ENCODE measurements around the gene ARSB.
"Not testable (repeated sequence)": the region's sequence is repeated elsewhere in the genome, so short reads cannot be mapped to it uniquely, and the experiment has no call there.

ARSB gene

DNA sequence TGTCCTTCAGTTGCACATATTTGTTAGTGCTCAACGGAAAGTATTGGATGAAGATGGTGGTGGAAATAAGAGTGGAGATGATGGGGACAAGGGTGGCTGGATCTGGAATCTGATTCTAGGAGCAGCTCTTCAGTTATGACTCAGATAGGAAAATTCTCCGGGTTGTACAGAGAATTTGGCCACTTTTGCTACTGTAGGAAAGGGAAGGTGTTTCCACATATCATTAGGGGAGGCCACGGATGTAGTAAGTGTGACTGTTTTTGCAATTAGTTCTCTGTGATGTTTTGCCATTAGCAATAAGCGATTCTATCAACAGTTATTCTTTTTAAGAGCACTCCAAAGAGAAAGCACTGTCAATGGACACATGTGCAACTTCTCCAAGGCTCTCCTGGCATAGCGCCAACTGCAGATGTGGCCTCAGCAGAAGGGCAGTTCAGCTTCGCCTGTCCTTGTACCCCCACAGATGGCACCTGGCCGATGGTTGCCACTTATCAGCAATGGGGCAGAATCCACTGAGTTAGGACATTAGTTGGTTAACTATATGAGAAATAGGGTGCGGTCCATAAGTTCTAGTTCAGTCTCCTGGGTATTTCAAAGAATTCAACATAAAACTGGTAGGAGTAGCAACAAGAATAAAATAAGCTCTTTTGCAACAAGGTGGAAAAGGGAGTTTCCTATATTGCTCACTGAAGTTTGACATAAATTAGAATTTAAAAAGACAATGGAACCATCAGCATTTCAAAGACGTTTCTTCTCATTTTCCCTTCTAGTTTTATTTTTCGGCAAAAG, 96.3 kb downstream of the ARSB start:
- Histone ChIP-seq H3K27me3 (replicated peaks; ENCODE audit: control insufficient read depth, insufficient read depth, low read length) (no peaks in the 10 kb centered on the region), H3K36me3 (ENCODE audit: control insufficient read depth, insufficient read depth, low read length) (no peaks in the 10 kb centered on the region), H3K4me3 (replicated peaks; ENCODE audit: low read depth, low read length) (no peak overlapping the region)
- no peak for DNase-seq (ENCODE audit: extremely low read depth, insufficient read length)
- TF ChIP-seq, protein P1, sequence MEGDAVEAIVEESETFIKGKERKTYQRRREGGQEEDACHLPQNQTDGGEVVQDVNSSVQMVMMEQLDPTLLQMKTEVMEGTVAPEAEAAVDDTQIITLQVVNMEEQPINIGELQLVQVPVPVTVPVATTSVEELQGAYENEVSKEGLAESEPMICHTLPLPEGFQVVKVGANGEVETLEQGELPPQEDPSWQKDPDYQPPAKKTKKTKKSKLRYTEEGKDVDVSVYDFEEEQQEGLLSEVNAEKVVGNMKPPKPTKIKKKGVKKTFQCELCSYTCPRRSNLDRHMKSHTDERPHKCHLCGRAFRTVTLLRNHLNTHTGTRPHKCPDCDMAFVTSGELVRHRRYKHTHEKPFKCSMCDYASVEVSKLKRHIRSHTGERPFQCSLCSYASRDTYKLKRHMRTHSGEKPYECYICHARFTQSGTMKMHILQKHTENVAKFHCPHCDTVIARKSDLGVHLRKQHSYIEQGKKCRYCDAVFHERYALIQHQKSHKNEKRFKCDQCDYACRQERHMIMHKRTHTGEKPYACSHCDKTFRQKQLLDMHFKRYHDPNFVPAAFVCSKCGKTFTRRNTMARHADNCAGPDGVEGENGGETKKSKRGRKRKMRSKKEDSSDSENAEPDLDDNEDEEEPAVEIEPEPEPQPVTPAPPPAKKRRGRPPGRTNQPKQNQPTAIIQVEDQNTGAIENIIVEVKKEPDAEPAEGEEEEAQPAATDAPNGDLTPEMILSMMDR (IDR thresholded peaks at IDR 0.05; ENCODE audit: insufficient read depth, low read length, poor library complexity, severe bottlenecking) = no peak

DNA sequence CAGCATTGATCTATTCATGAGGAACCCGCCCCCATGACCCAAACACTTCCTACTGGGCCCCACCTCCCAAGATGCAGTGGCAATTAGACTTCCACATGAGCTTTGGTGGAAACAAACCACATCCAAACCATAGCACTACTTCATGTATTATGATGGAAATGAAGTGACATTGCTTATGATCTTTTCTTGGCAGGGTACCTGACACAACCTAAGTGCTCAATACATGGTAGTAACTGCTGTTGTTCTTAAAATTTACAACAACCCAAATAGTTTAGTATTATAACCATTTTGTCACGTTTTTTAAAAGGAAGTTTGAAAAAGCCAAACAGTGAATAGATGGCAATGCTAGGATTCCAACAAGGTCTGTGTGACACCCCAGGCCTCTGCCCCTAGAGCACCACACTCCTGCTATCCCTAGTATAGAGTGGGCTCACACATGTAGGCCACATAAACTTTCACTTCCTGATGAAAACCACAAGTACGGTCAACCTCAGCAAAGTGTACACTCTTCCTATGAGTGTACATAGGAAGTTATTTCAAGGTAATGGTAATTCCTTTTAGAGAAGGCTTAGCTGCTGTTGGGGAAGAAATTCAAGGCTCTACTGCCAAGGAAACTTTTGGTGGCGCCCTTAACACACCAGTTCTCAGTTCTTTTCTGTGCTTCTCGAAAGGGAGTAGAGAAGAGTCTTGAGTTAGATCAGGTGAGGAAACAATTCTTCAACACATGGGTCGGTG, 97.6 kb downstream of the ARSB start:
- Histone ChIP-seq H3K36me3 (ENCODE audit: control insufficient read depth, insufficient read depth, low read length) (no peaks in the 10 kb centered on the region), H3K27me3 (replicated peaks; ENCODE audit: control insufficient read depth, insufficient read depth, low read length) (no peaks in the 10 kb centered on the region), H3K4me3 (replicated peaks; ENCODE audit: low read depth, low read length) (no peak overlapping the region)
- peak; percentile 69 for DNase-seq (ENCODE audit: extremely low read depth, insufficient read length)
- TF ChIP-seq, protein P1 (IDR thresholded peaks at IDR 0.05; ENCODE audit: insufficient read depth, low read length, poor library complexity, severe bottlenecking) = peak; percentile 30

DNA sequence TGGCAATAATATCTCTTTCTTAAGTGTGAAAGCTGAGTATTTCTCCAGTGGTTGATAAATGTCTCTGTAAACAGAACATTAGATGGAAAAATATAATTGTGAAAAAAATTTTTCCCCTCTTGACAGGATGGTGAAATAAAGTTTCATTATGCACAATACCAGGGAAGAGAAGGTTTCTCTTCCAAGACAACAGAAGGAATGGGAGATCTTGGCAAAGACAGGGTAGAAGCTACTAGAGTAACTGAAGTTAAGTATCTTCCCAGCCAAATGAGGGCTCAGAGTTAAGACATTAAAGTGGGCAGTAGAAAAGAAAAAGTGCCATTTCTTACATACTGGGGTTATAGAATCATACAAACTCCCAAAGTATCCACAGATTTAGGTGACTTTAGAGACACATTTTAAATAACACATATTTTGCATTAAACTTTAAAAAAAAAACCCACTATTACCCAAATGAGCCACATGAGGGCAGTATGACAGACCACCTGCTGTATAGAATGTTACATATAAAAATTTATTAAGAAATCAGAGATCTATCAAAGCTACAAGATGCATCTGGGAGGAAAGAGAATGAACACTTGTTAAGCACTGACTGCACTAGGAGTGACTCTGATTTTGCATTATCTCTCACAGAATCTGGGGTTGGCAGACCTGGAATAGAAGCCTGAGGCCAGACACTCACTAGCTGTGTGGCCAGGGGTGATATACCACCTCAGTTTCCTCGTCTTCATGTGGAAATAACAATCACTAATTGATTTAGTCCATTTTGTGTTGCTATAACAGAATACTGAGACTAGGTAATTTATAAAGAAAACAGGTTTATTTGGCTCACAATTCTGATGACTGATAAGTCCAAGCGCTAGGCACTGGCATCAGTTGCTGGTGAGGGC, 98.5 kb downstream of the ARSB start:
- TF ChIP-seq, protein P1 (IDR thresholded peaks at IDR 0.05; ENCODE audit: insufficient read depth, low read length, poor library complexity, severe bottlenecking) = peak; percentile 45
- no peaks in the 10 kb centered on the region for H3K27me3 ChIP-seq (replicated peaks; ENCODE audit: control insufficient read depth, insufficient read depth, low read length)
- DNase-seq (ENCODE audit: extremely low read depth, insufficient read length) = no peak

DNA sequence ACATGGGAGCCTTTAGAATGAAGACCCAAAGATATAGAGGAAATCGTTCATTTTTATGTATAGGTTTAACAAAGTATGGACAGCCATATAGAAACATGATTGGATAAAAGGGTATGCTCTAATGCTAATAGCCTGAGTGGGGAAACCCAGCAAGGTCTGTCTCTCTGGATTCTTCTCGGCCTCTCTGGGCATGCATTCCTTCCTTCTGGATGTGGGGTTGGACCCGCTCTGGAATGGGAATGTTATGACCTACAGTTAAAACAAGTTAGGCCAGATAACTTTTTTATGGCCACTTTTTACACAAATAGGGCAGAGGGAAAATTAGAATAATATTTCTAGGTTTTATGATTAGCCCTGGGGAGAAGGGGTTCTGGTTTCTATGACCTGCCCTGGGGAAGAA, 103.2 kb downstream of the ARSB start:
- TF ChIP-seq, protein P1 (IDR thresholded peaks at IDR 0.05; ENCODE audit: insufficient read depth, low read length, poor library complexity, severe bottlenecking) = no peak
- Histone ChIP-seq H3K36me3 (ENCODE audit: control insufficient read depth, insufficient read depth, low read length) (no peaks in the 10 kb centered on the region), H3K4me3 (replicated peaks; ENCODE audit: low read depth, low read length) (no peak overlapping the region), H3K27me3 (replicated peaks; ENCODE audit: control insufficient read depth, insufficient read depth, low read length) (no peaks in the 10 kb centered on the region)
- DNase-seq (ENCODE audit: extremely low read depth, insufficient read length) = no peak

More for the DNA sequence above, 98.5 kb downstream of the ARSB start:
- Histone ChIP-seq H3K4me3 (replicated peaks; ENCODE audit: low read depth, low read length) (no peak overlapping the region), H3K36me3 (ENCODE audit: control insufficient read depth, insufficient read depth, low read length) (no peaks in the 10 kb centered on the region)

DNA sequence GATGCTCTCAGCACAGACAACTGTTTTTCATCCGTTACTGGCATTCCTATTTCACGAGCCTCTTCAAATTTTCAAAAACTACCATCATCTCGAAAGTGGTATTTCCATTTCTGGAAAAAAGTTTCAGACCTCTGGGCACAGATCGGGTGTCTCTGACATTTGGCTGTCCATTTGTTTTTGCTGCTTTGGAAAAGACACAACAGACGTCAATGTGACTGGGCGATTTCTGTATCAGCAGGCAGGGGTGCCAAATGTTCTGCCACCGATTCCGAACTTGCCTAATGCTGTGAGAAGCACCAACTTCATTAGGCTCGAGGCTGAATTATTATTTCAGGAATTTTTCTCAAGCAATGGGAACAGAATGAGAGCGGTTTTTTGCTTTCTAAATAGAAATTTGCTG, 105.6 kb downstream of the ARSB start:
- TF ChIP-seq, protein P1 (IDR thresholded peaks at IDR 0.05; ENCODE audit: insufficient read depth, low read length, poor library complexity, severe bottlenecking) = no peak
- Histone ChIP-seq H3K4me3 (replicated peaks; ENCODE audit: low read depth, low read length) (no peak overlapping the region), H3K36me3 (ENCODE audit: control insufficient read depth, insufficient read depth, low read length) (no peaks in the 10 kb centered on the region), H3K27me3 (replicated peaks; ENCODE audit: control insufficient read depth, insufficient read depth, low read length) (no peaks in the 10 kb centered on the region)
- no peak for DNase-seq (ENCODE audit: extremely low read depth, insufficient read length)

DNA sequence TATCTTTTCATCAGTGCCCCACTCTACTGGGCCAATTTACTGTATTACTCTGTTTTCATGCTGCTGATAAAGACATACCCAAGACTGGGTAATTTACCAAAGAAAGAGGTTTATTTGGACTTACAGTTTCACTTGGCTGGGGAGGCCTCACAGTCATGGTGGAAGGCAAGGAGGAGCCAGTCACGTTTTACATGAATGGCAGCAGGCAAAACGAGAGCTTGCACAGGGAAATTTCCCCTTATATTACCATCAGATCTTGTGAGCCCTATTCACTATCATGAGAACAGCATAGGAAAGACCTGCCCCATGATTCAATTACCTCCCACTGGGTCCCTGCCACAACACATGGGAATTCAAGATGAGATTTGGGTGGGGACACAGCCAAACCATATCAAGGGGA, 119.0 kb downstream of the ARSB start:
- H3K27me3 ChIP-seq (replicated peaks; ENCODE audit: control insufficient read depth, insufficient read depth, low read length); H3K4me3 ChIP-seq (replicated peaks; ENCODE audit: low read depth, low read length); H3K36me3 ChIP-seq (ENCODE audit: control insufficient read depth, insufficient read depth, low read length); DNase-seq (ENCODE audit: extremely low read depth, insufficient read length): not testable (repeated sequence)

Measured in GM06990 (cell line).